Measurements from ENCODE around the gene GJB2.

DNA sequence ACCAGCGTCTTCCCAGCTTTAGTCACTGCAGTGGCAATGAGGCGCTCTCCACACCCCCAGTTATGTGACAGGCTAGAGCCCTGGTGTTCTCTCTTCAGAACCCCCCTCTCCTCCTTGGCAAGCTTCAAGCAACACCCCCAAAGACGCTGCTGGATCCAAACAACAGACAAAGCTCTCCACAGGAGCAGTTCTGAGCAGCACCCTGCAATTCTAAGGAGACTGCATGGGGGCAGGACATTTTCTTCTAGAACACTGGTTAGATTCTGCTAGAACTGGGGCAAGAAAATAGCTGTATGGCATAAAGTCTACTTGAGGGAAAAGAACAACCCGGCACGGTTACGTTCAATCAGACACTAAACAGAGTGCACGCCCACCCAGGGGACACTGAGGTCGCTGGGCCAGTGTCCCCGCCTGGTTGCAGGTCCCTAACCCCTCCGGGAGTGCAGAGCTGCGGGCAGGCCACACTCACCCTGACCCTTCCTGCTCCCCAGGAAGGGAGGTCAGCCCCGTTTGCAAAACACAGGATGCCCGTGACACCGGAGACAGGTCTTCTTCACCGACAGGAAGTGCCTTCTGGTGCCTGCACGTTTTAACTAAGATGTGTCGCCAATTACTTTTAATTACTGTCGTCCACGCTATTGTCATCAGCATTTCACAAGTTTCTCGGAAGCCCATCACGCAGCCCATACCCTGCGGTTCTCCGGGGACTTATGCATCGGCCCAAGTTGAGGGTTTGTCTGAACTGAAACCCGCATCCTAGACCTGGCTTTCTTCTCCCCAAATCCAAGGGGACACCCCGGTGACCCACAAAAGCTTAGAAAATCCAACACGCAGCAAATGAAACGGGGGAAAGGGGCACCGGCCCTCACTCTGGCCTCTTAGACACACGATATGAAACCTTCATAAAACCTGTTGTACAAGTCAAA, 38.4 kb upstream of the GJB2 start:
- TF ChIP-seq EP300 (IDR thresholded peaks at IDR 0.05) (no peak), POLR2A (IDR thresholded peaks at IDR 0.05) (no peak)
- TF ChIP-seq, protein P1, sequence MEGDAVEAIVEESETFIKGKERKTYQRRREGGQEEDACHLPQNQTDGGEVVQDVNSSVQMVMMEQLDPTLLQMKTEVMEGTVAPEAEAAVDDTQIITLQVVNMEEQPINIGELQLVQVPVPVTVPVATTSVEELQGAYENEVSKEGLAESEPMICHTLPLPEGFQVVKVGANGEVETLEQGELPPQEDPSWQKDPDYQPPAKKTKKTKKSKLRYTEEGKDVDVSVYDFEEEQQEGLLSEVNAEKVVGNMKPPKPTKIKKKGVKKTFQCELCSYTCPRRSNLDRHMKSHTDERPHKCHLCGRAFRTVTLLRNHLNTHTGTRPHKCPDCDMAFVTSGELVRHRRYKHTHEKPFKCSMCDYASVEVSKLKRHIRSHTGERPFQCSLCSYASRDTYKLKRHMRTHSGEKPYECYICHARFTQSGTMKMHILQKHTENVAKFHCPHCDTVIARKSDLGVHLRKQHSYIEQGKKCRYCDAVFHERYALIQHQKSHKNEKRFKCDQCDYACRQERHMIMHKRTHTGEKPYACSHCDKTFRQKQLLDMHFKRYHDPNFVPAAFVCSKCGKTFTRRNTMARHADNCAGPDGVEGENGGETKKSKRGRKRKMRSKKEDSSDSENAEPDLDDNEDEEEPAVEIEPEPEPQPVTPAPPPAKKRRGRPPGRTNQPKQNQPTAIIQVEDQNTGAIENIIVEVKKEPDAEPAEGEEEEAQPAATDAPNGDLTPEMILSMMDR (IDR thresholded peaks at IDR 0.05), result no peak

All from ovary (tissue), 3 donors.